Neuronal stem cell (in vitro differentiated cells): Measurements from ENCODE around the gene TBC1D7.
A peak's percentile ranks its signal among the peaks of the same experiment; 100 is the strongest.

Experiments
- DNase-seq: peaks from one replicate; pipeline ENCODE4 v3.0.0-alpha.2; 2013; ENCODE audit warnings: low spot score
- H2AFZ ChIP-seq: one replicate; pipeline ENCODE4 v1.6.1; 2013; ENCODE audit warnings: mild to moderate bottlenecking, low read length, inconsistent platforms
- H2AK5ac ChIP-seq: 2 replicates; pipeline ENCODE4 v1.6.1; 2013; ENCODE audit warnings: low read depth, mild to moderate bottlenecking, inconsistent platforms, low read length, moderate library complexity, mixed read lengths
- H2BK120ac ChIP-seq: 2 replicates; pipeline ENCODE4 v1.6.1; 2013; ENCODE audit warnings: low read depth, mild to moderate bottlenecking, inconsistent platforms, low read length, moderate library complexity, mixed read lengths
- H2BK12ac ChIP-seq: one replicate; pipeline ENCODE4 v1.6.1; 2013; ENCODE audit warnings: low read length, inconsistent platforms
- H2BK15ac ChIP-seq: 2 replicates; pipeline ENCODE4 v1.6.1; 2013; ENCODE audit warnings: mild to moderate bottlenecking, low read length, inconsistent platforms, mixed read lengths
- H2BK5ac ChIP-seq: one replicate; pipeline ENCODE4 v1.6.1; 2013; ENCODE audit warnings: inconsistent platforms, mild to moderate bottlenecking, low read length, moderate library complexity
- H3K14ac ChIP-seq: one replicate; pipeline ENCODE4 v1.6.1; 2013; ENCODE audit warnings: low read length, inconsistent platforms
- H3K18ac ChIP-seq: 2 replicates; pipeline ENCODE4 v1.6.1; 2013; ENCODE audit warnings: low read length, inconsistent platforms
- H3K23ac ChIP-seq: 2 replicates; pipeline ENCODE4 v1.6.1; 2013; ENCODE audit warnings: low read depth, mild to moderate bottlenecking, mixed read lengths, low read length, inconsistent platforms; ENCODE audit not compliant: poor library complexity
- H3K27ac ChIP-seq: replicated peaks from 3 replicates; pipeline ENCODE4 v1.5.1; 2013; ENCODE audit warnings: low read length, inconsistent platforms
- H3K27me3 ChIP-seq, 3 experiments: 2 replicates each; pipeline ENCODE4 v1.6.1; 2013; ENCODE audit warnings: low read length in 3 of 3, mild to moderate bottlenecking in 2 of 3, inconsistent platforms in 1 of 3, low read depth in 1 of 3, mixed read lengths in 1 of 3, moderate library complexity in 1 of 3; ENCODE audit not compliant: control insufficient read depth in 3 of 3, insufficient read depth in 3 of 3
- H3K36me3 ChIP-seq, 2 donors: replicated peaks in 1 of 2; 2 replicates each; pipeline ENCODE4 v1.6.1; 2013; ENCODE audit warnings: low read length in 2 of 2; ENCODE audit not compliant: control insufficient read depth in 2 of 2, insufficient read depth in 2 of 2
- H3K4ac ChIP-seq: 2 replicates; pipeline ENCODE4 v1.6.1; 2013; ENCODE audit warnings: inconsistent platforms, mild to moderate bottlenecking, low read length, moderate library complexity
- H3K4me1 ChIP-seq, 2 donors: 1 replicate in 1 of 2; 2 replicates in 1 of 2; pipeline ENCODE4 v1.6.1; 2013; ENCODE audit warnings: low read length in 2 of 2, low read depth in 1 of 2; ENCODE audit not compliant: control insufficient read depth in 2 of 2, insufficient read depth in 1 of 2
- H3K4me2 ChIP-seq: one replicate; pipeline ENCODE4 v1.6.1; 2013; ENCODE audit warnings: mild to moderate bottlenecking, low read length, inconsistent platforms; ENCODE audit not compliant: insufficient read depth, poor library complexity, severe bottlenecking
- H3K4me3 ChIP-seq, 2 donors: 2 replicates each; pipeline ENCODE4 v1.5.1; 2013; ENCODE audit warnings: low read length in 2 of 2, mild to moderate bottlenecking in 2 of 2, inconsistent platforms in 1 of 2, moderate library complexity in 1 of 2
- H3K79me1 ChIP-seq: one replicate; pipeline ENCODE4 v1.6.1; 2013; ENCODE audit warnings: low read depth, mild to moderate bottlenecking, inconsistent platforms, low read length, moderate library complexity
- H3K9ac ChIP-seq: one replicate; pipeline ENCODE4 v1.6.1; 2013; ENCODE audit warnings: mild to moderate bottlenecking, low read depth, low read length, inconsistent platforms; ENCODE audit not compliant: poor library complexity
- H3K9me3 ChIP-seq, 2 donors: replicated peaks in 1 of 2; 2 replicates each; pipeline versions ENCODE3 to v1.6.1; 2013; ENCODE audit warnings: low read length in 2 of 2, mild to moderate bottlenecking in 2 of 2, inconsistent platforms in 1 of 2, low read depth in 1 of 2, mixed read lengths in 1 of 2, moderate library complexity in 1 of 2; ENCODE audit not compliant: control insufficient read depth in 2 of 2, insufficient read depth in 1 of 2
- H4K8ac ChIP-seq: one replicate; pipeline ENCODE4 v1.6.1; 2013; ENCODE audit warnings: low read depth, mild to moderate bottlenecking, inconsistent platforms, low read length, moderate library complexity
- H4K91ac ChIP-seq: one replicate; pipeline ENCODE4 v1.6.1; 2013; ENCODE audit warnings: low read length, low read depth, mild to moderate bottlenecking, inconsistent platforms; ENCODE audit not compliant: poor library complexity
- WGBS, 2 donors: extraction: QIAGEN DNeasy Blood & Tissue Kit; methylation state at CpG; one replicate each; pipeline ENCODE4 v1.1.7; 2013; ENCODE audit warnings: missing lambda C conversion rate in 2 of 2, mixed read lengths in 1 of 2; ENCODE audit not compliant: insufficient read length in 2 of 2, insufficient replicate concordance in 1 of 2; ENCODE audit errors: extremely low coverage in 2 of 2; 5-methylcytosine and 5-hydroxymethylcytosine counted together

TBC1D7 gene

DNA sequence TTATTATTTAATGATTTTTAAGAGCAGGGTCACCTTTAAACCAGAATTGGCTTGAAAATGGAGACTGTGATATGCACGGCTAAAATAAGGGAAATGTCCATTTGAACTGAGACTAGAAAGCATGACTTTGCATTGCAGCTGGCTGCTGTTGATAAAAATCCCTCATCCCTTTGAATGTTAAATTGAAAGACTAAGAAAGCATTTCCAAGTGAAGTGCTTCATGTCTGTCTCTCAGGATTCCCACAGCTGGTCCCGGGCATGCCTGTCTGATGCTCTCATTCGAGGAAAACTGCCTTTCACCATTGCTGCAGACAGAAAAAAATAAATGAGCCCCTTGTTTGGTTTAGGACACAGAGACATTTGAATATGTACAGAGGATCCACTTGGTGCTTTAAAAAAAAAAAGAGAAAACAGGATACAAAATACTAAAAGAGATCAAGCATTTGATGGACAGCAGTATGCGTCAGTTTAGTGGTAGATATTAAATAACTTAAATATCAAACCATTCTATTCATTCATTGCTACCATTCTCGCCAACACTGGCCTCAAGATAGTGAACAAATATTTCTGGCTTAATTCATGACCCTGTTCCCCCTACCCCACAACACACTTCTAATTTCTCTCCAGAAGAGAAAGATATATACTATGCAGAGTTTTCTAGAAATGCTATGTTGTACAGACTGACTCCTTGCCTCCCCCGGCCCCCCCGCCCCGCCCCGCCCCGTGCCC, 55.0 kb downstream of the TBC1D7 start:
- Histone ChIP-seq H3K79me1 (no peaks in the 10 kb centered on the region), H3K4me1 (peaks cover 2 to 3% of the 10 kb centered on the region in 2 donors), H2AK5ac (no peak overlapping the region), H3K27me3 (no peaks in the 10 kb centered on the region), H3K23ac (no peak overlapping the region), H3K4me2 (no peak overlapping the region), H4K91ac (no peak overlapping the region), H2BK5ac (no peak overlapping the region), H4K8ac (no peak overlapping the region), H3K9me3 (no peaks in the 10 kb centered on the region), H3K18ac (no peak overlapping the region), H3K4ac (no peak overlapping the region), H3K14ac (no peak overlapping the region), H3K36me3 (peaks cover 0 to 1% of the 10 kb centered on the region in 2 donors), H2BK12ac (no peak overlapping the region), H2AFZ (no peak overlapping the region), H2BK15ac (no peak overlapping the region), H3K4me3 (no peak overlapping the region), H2BK120ac (no peak overlapping the region), H3K27ac (no peak overlapping the region), H3K9ac (no peak overlapping the region)
- WGBS, 2 donors, result no CpG with 5 or more reads among the region's 10 CpGs
- no peak for DNase-seq

DNA sequence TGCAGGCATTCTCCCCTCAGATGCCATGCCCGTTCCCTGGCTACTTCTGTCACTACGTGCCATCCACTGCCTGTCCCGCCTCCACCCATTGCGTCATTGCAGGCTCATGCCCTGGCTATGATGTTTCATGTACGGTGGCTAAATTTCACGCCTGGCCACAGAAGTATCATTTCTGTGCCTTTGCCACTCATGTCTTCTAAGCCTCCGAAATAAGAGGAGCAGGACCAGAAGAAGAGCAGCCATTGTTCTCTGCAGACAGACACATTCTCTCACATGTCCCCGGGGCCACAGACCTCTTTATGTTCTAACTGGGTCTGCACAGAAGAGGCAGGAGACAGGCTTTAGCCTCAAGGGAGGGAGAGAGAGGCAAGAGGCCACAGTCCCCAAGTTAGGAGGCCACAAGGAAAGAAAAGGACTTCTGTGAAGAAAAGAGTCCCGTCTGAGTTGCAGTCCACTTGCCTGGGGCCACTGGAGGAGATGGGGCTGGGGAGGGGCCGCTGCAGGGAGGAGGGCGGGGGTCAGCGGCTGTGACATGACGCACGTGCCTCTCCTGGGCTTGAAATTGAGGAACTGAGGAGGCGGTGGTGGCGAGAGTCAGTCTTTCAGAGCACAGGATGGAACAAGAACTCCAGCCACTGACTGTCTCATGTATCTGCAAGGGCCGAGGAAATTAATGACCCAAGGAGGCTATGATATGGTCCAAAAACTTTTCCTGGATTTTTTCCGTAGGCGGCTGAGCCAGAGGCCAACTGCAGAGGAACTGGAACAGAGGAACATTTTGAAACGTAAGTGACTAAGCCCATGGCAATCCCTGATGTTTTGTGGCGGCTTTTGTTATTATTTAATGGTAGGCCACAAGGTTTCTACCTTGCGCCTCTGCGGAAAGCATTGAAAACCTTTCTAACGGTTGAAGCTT, 55.9 kb downstream of the TBC1D7 start:
- Histone ChIP-seq H4K8ac (no peak overlapping the region), H3K9me3 (no peaks in the 10 kb centered on the region), H3K23ac (no peak overlapping the region), H2BK120ac (peak overlapping the region; percentile 14), H2BK15ac (no peak overlapping the region), H2AK5ac (no peak overlapping the region), H4K91ac (no peak overlapping the region), H2BK5ac (no peak overlapping the region), H3K4me2 (no peak overlapping the region), H3K4me3 (no peak overlapping the region), H3K27ac (no peak overlapping the region), H3K4ac (no peak overlapping the region), H3K9ac (no peak overlapping the region), H3K18ac (no peak overlapping the region), H2BK12ac (peak overlapping the region; percentile 63), H3K79me1 (no peaks in the 10 kb centered on the region), H3K27me3 (no peaks in the 10 kb centered on the region), H3K36me3 (peaks cover 0 to 1% of the 10 kb centered on the region in 2 donors), H3K4me1 (peaks cover 2 to 3% of the 10 kb centered on the region in 2 donors), H3K14ac (peak overlapping the region; percentile 59), H2AFZ (no peak overlapping the region)
- DNase-seq, result no peak
- WGBS, 2 donors, result no CpG with 5 or more reads among the region's 24 CpGs

DNA sequence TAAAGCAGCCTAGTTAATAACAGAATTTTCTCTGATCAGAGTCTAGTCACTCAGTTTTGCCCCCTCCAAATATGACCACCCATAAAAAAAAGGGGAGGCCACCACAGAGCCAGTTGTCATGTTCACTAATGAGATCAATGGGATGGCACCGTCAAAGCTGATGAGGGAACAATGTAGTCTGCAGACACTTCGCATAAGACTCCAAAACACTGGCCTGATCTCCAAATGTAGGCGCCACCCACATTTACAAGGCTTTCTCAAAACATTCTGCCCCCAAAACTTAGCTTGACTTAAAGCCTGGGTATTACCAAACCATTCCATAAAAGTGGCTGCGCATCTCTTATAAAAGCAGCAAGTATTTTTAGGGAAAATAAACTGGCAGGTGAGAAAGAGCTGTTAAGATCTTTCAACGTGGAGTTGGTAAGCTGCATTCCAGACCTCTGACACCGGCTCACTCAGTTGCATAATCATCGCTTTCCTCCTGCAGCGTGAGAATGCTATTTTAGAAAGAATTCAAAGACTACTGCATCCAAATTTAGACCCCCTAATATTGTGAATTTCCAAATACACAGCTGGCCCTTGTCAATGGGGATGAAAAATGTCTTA, 59.3 kb downstream of the TBC1D7 start:
- Histone ChIP-seq H4K8ac (no peak overlapping the region), H2BK15ac (no peak overlapping the region), H3K4me2 (no peak overlapping the region), H3K79me1 (no peaks in the 10 kb centered on the region), H3K4ac (no peak overlapping the region), H3K27me3 (no peaks in the 10 kb centered on the region), H4K91ac (no peak overlapping the region), H3K4me3 (no peak overlapping the region), H3K27ac (no peak overlapping the region), H3K4me1 (peaks cover 2% of the 10 kb centered on the region in 2 donors), H3K36me3 (peaks cover 0 to 3% of the 10 kb centered on the region in 2 donors), H3K18ac (no peak overlapping the region), H3K9me3 (peaks cover 0 to 3% of the 10 kb centered on the region in 2 donors), H3K14ac (no peak overlapping the region), H2BK5ac (no peak overlapping the region), H2AFZ (no peak overlapping the region), H2BK12ac (no peak overlapping the region), H2BK120ac (no peak overlapping the region), H3K9ac (no peak overlapping the region), H3K23ac (no peak overlapping the region), H2AK5ac (no peak overlapping the region)
- DNase-seq, result no peak
- no CpG with 5 or more reads among the region's 8 CpGs for WGBS, 2 donors
